HEK293 (cell line): Measurements from ENCODE around the gene KCNQ1.

Source experiments
- BCL11B ChIP-seq: fragments of 450-650 bp; formaldehyde crosslinking; IDR thresholded peaks from 2 replicates; pipeline ENCODE4 v1.5.1; 2016; ENCODE audit warnings: low read depth, missing biosample characterization, missing genetic modification characterization
- EGR2 ChIP-seq: fragments of 450-650 bp; formaldehyde crosslinking; IDR thresholded peaks from 2 replicates; pipeline ENCODE4 v1.5.1; 2016; ENCODE audit warnings: low read depth, missing biosample characterization, missing genetic modification characterization
- GLIS1 ChIP-seq: fragments of 450-650 bp; formaldehyde crosslinking; IDR thresholded peaks from 2 replicates; pipeline ENCODE4 v1.5.1; 2016; ENCODE audit warnings: missing biosample characterization, missing genetic modification characterization
- KLF16 ChIP-seq: fragments of 450-650 bp; formaldehyde crosslinking; IDR thresholded peaks from 2 replicates; pipeline ENCODE4 v1.5.1; 2017; ENCODE audit warnings: missing biosample characterization, missing genetic modification characterization
- PRDM2 ChIP-seq: fragments of 450-650 bp; formaldehyde crosslinking; IDR thresholded peaks from 2 replicates; pipeline ENCODE4 v1.5.1; 2016; ENCODE audit warnings: missing biosample characterization, missing genetic modification characterization, borderline replicate concordance
- SP2 ChIP-seq: fragments of 450-650 bp; formaldehyde crosslinking; IDR thresholded peaks from 2 replicates; pipeline ENCODE4 v1.5.1; 2016; ENCODE audit warnings: missing biosample characterization, missing genetic modification characterization
- ZBTB10 ChIP-seq: fragments of 450-650 bp; formaldehyde crosslinking; IDR thresholded peaks from 2 replicates; pipeline ENCODE4 v1.5.1; 2016; ENCODE audit warnings: missing biosample characterization, missing genetic modification characterization
- ZEB2 ChIP-seq: fragments of 450-650 bp; formaldehyde crosslinking; IDR thresholded peaks from 2 replicates; pipeline ENCODE4 v1.5.1; 2016; ENCODE audit warnings: missing biosample characterization, missing genetic modification characterization
- ZFHX2 ChIP-seq: fragments of 450-650 bp; formaldehyde crosslinking; conservative IDR thresholded peaks from 2 replicates; pipeline ENCODE4 v1.5.1; 2016; ENCODE audit warnings: missing biosample characterization, missing genetic modification characterization
- ZNF121 ChIP-seq: fragments of 450-650 bp; formaldehyde crosslinking; IDR thresholded peaks from 2 replicates; pipeline ENCODE4 v1.5.1; 2016; ENCODE audit warnings: missing biosample characterization, missing genetic modification characterization
- ZNF133 ChIP-seq: fragments of 450-650 bp; formaldehyde crosslinking; IDR thresholded peaks from 2 replicates; pipeline ENCODE4 v1.5.1; 2016; ENCODE audit warnings: missing biosample characterization, missing genetic modification characterization
- ZNF138 ChIP-seq: fragments of 450-650 bp; formaldehyde crosslinking; IDR thresholded peaks from 2 replicates; pipeline ENCODE4 v1.5.1; 2016; ENCODE audit warnings: missing biosample characterization, missing genetic modification characterization, borderline replicate concordance
- ZNF140 ChIP-seq: fragments of 450-650 bp; formaldehyde crosslinking; IDR thresholded peaks from 2 replicates; pipeline ENCODE4 v1.5.1; 2016; ENCODE audit warnings: missing biosample characterization, missing genetic modification characterization
- ZNF184 ChIP-seq: fragments of 450-650 bp; IDR thresholded peaks from 2 replicates; pipeline ENCODE4 v1.5.1; 2018; ENCODE audit warnings: missing biosample characterization, mild to moderate bottlenecking, missing genetic modification characterization
- ZNF239 ChIP-seq: fragments of 450-650 bp; formaldehyde crosslinking; IDR thresholded peaks from 2 replicates; pipeline ENCODE4 v1.5.1; 2016; ENCODE audit warnings: missing biosample characterization, missing genetic modification characterization
- ZNF24 ChIP-seq: fragments of 450-650 bp; formaldehyde crosslinking; IDR thresholded peaks from 2 replicates; pipeline ENCODE4 v1.5.1; 2016; ENCODE audit warnings: missing biosample characterization, missing genetic modification characterization
- ZNF391 ChIP-seq: fragments of 450-650 bp; formaldehyde crosslinking; IDR thresholded peaks from 2 replicates; pipeline ENCODE4 v1.5.1; 2016; ENCODE audit warnings: low read depth, missing biosample characterization, missing genetic modification characterization, borderline replicate concordance
- ZNF398 ChIP-seq: fragments of 450-650 bp; formaldehyde crosslinking; IDR thresholded peaks from 2 replicates; pipeline ENCODE4 v1.5.1; 2017; ENCODE audit warnings: missing biosample characterization, missing genetic modification characterization
- ZNF513 ChIP-seq: fragments of 450-650 bp; IDR thresholded peaks from 2 replicates; pipeline ENCODE4 v1.5.1; 2018; ENCODE audit warnings: missing biosample characterization, missing genetic modification characterization
- ZNF626 ChIP-seq: fragments of 450-650 bp; sonication (Bioruptor Pico); formaldehyde crosslinking; IDR thresholded peaks from 2 replicates; pipeline ENCODE4 v1.5.1; 2018; ENCODE audit warnings: missing biosample characterization, missing genetic modification characterization, inconsistent platforms
- ZNF670 ChIP-seq: fragments of 450-650 bp; formaldehyde crosslinking; IDR thresholded peaks from 2 replicates; pipeline ENCODE4 v1.5.1; 2016; ENCODE audit warnings: missing biosample characterization, missing genetic modification characterization, low read depth
- ZNF747 ChIP-seq: fragments of 450-650 bp; formaldehyde crosslinking; IDR thresholded peaks from 2 replicates; pipeline ENCODE4 v1.5.1; 2016; ENCODE audit warnings: missing biosample characterization, missing genetic modification characterization
- ZNF776 ChIP-seq: fragments of 450-650 bp; formaldehyde crosslinking; IDR thresholded peaks from 2 replicates; pipeline ENCODE4 v1.5.0; 2017; ENCODE audit warnings: missing biosample characterization, missing genetic modification characterization, borderline replicate concordance
- ZNF792 ChIP-seq: fragments of 450-650 bp; formaldehyde crosslinking; IDR thresholded peaks from 2 replicates; pipeline ENCODE4 v1.5.1; 2016; ENCODE audit warnings: missing biosample characterization, missing genetic modification characterization
- ZSCAN16 ChIP-seq: fragments of 450-650 bp; formaldehyde crosslinking; IDR thresholded peaks from 2 replicates; pipeline ENCODE4 v1.5.1; 2016; ENCODE audit warnings: missing biosample characterization, missing genetic modification characterization
- ZSCAN5A ChIP-seq: fragments of 450-650 bp; formaldehyde crosslinking; IDR thresholded peaks from 2 replicates; pipeline ENCODE4 v1.5.1; 2016; ENCODE audit warnings: missing biosample characterization, missing genetic modification characterization

The KCNQ1 gene

GRCh38 chr11:2532704-2533586, 88.1 kb downstream of the KCNQ1 start (continued):
- TF ChIP-seq ZNF398 (tag by site-specific recombination) (no peak), ZNF133 (tag by site-specific recombination) (no peak), ZNF513 (tag by site-specific recombination) (no peak), ZEB2 (tag by site-specific recombination) (peak; percentile 57; the same call in 1 of the 2 replicates), GLIS1 (peak; percentile 70), ZNF121 (no peak), ZNF239 (tag by site-specific recombination) (no peak), ZNF776 (tag by site-specific recombination) (no peak), ZBTB10 (peak; percentile 85), ZNF184 (tag by site-specific recombination) (no peak), ZSCAN16 (tag by site-specific recombination) (no peak), KLF16 (tag by site-specific recombination) (no peak), ZNF140 (tag by site-specific recombination) (no peak), ZSCAN5A (no peak), ZNF670 (tag by site-specific recombination) (no peak), ZNF747 (tag by site-specific recombination) (no peak), BCL11B (no peak), ZNF24 (no peak), ZNF138 (tag by site-specific recombination) (no peak), ZNF626 (tag by site-specific recombination) (no peak), ZNF792 (no peak), EGR2 (tag by site-specific recombination) (no peak), SP2 (tag by site-specific recombination) (no peak), ZFHX2 (no peak), PRDM2 (tag by site-specific recombination) (no peak), ZNF391 (tag by site-specific recombination) (peak; percentile 81; the same call in 1 of the 2 replicates)
